ENCODE measurements around the gene PRKCE. TPM values are rescaled to one million over a fixed set of nuclear protein-coding genes. Genes with fewer than 3 reads are reported as not detected.

Gene PRKCE
- total RNA-seq, 1 experiment from 2014 or later = 1.3 TPM

GRCh38 chr2:45812011-45812500, 160.6 kb downstream of the PRKCE start:
- H3K9me3 Mint-ChIP-seq = no peaks in the 10 kb centered on the region
- H3K36me3 Mint-ChIP-seq (ENCODE audit: insufficient read depth in 1 of 3, low read depth in 3 of 3) = no peaks in the 10 kb centered on the region
- H3K79me2 ChIP-seq (ENCODE audit: insufficient read depth, low read length) = no peaks in the 10 kb centered on the region
- no peaks in the 10 kb centered on the region for H4K20me1 ChIP-seq (ENCODE audit: control insufficient read depth, insufficient read depth, insufficient read length)
- no peak overlapping the region for H3K14ac ChIP-seq (ENCODE audit: insufficient read depth, low read length)
- H3K4me3 Mint-ChIP-seq = no peak overlapping the region
- no peak overlapping the region for H2AFZ ChIP-seq (ENCODE audit: low read length)
- no peak overlapping the region for H4K8ac ChIP-seq (replicated peaks; ENCODE audit: insufficient read length, low read depth, low read length)
- no peak overlapping the region for H2BK15ac ChIP-seq (ENCODE audit: low read depth, low read length)
- TF ChIP-seq CTCF (conservative IDR thresholded peaks at IDR 0.05) = no peak
- no peak overlapping the region for H2BK5ac ChIP-seq (ENCODE audit: insufficient read length, low read length)
- H3K4me1 Mint-ChIP-seq = peaks cover 49 to 54% of the 10 kb centered on the region in 2 experiments
- H3K27me3 ChIP-seq (ENCODE audit: insufficient read depth, low read length) = no peaks in the 10 kb centered on the region
- no CpG with 5 or more reads among the region's 3 CpGs for WGBS (ENCODE audit: extremely low coverage, insufficient read length, low lambda C conversion rate)
- no peak overlapping the region for H3T11ph ChIP-seq (ENCODE audit: low read length)
- H3K18ac ChIP-seq (ENCODE audit: insufficient read length, low read depth, low read length) = no peak overlapping the region
- H3K27ac Mint-ChIP-seq = no peak overlapping the region
- no peak overlapping the region for H2BK12ac ChIP-seq (ENCODE audit: insufficient read length, low read depth, low read length)
- no peaks in the 10 kb centered on the region for H3K79me1 ChIP-seq (ENCODE audit: insufficient read depth, low read depth, low read length, poor library complexity, severe bottlenecking)
- no peaks in the 10 kb centered on the region for H3K23me2 ChIP-seq (ENCODE audit: insufficient read length, low read depth, low read length, poor library complexity, severe bottlenecking)
- no peak overlapping the region for H3K9ac ChIP-seq (ENCODE audit: extremely low read depth, insufficient read length, low read length)
- H2BK120ac ChIP-seq (ENCODE audit: low read depth, low read length, poor library complexity, severe bottlenecking) = no peak overlapping the region
- no peak overlapping the region for H3K27ac ChIP-seq (ENCODE audit: insufficient read length, low read depth, low read length)
- H3K23ac ChIP-seq (ENCODE audit: insufficient read length, low read depth, low read length) = no peak overlapping the region
- H3K4ac ChIP-seq (ENCODE audit: low read depth, low read length) = no peak overlapping the region
- H3K4me1 ChIP-seq (ENCODE audit: insufficient read depth, low read length) = no peaks in the 10 kb centered on the region
- H2BK20ac ChIP-seq (ENCODE audit: low read depth, low read length, poor library complexity, severe bottlenecking) = no peak overlapping the region
- H3K4me2 ChIP-seq (ENCODE audit: insufficient read depth, insufficient read length, low read length) = no peak overlapping the region
- no peak for DNase-seq
- no peak overlapping the region for H4K91ac ChIP-seq (ENCODE audit: insufficient read length, low read depth, low read length)
- no peak overlapping the region for H2AK5ac ChIP-seq (ENCODE audit: insufficient read length, low read length)
- H3K56ac ChIP-seq (ENCODE audit: insufficient read length, low read depth, low read length) = no peak overlapping the region
- H3K27me3 Mint-ChIP-seq (ENCODE audit: low read depth) = peaks cover 2% of the 10 kb centered on the region; the same call in 1 of the 2 replicates
- no peaks in the 10 kb centered on the region for H3K9me3 ChIP-seq (ENCODE audit: control insufficient read depth, low read depth, low read length)
- no peak overlapping the region for H4K5ac ChIP-seq (ENCODE audit: insufficient read length, low read depth, low read length)
